ENCODE measurements around the gene TOMM34. TPM values are rescaled to one million over a fixed set of nuclear protein-coding genes. Genes with fewer than 3 reads are reported as not detected.

Gene TOMM34
- polyA plus RNA-seq, 1 donor from 2014 or later, result 10.0 TPM

GRCh38 chr20:44952731-44953130, 7.5 kb downstream of the TOMM34 start:
- H3F3A ChIP-seq (ENCODE audit: insufficient read depth, low read length, poor library complexity, severe bottlenecking), result no peaks in the 10 kb centered on the region
- H3K9me3 ChIP-seq (ENCODE audit: low read length), result no peaks in the 10 kb centered on the region
- H3K27me3 ChIP-seq (ENCODE audit: insufficient read depth, low read depth, low read length), result no peaks in the 10 kb centered on the region
- no peaks in the 10 kb centered on the region for H3K79me2 ChIP-seq (replicated peaks; ENCODE audit: insufficient read depth, low read length)
- H3K27ac ChIP-seq (ENCODE audit: low read length), result no peak overlapping the region
- peaks cover 12% of the 10 kb centered on the region for H3K36me3 ChIP-seq (ENCODE audit: insufficient read depth, low read length)
- no peak overlapping the region for H3K9ac ChIP-seq (ENCODE audit: low read length)
- no peaks in the 10 kb centered on the region for H4K20me1 ChIP-seq (ENCODE audit: insufficient read depth)
- H2AFZ ChIP-seq (ENCODE audit: low read depth, low read length), result no peak overlapping the region
- no peak for TF ChIP-seq EP300 (conservative IDR thresholded peaks at IDR 0.05; ENCODE audit: poor library complexity, severe bottlenecking)
- TF ChIP-seq CTCF (IDR thresholded peaks at IDR 0.05; ENCODE audit: poor library complexity, severe bottlenecking), result no peak
- TF ChIP-seq TAF1 (IDR thresholded peaks at IDR 0.05; ENCODE audit: low read depth), result no peak
- no peak for TF ChIP-seq SMC3 (conservative IDR thresholded peaks at IDR 0.05; ENCODE audit: poor library complexity)
- no peak for TF ChIP-seq EZH2 (IDR thresholded peaks at IDR 0.05; ENCODE audit: borderline replicate concordance, insufficient read depth, low read length, poor library complexity, severe bottlenecking)
- no peak for TF ChIP-seq MXI1 (conservative IDR thresholded peaks at IDR 0.05; ENCODE audit: poor library complexity, severe bottlenecking)
- TF ChIP-seq RAD21 (conservative IDR thresholded peaks at IDR 0.05), result no peak
- no peak for TF ChIP-seq REST (IDR thresholded peaks at IDR 0.05; ENCODE audit: borderline replicate concordance)
- TF ChIP-seq POLR2AphosphoS5 (IDR thresholded peaks at IDR 0.05), result no peak
- H3K9me2 ChIP-seq (ENCODE audit: insufficient read depth, low read length), result no peaks in the 10 kb centered on the region
- H3K4me3 ChIP-seq (ENCODE audit: low read length), result no peak overlapping the region
- H3K4me2 ChIP-seq (ENCODE audit: low read length), result no peak overlapping the region

- no peaks in the 10 kb centered on the region for H3K9me3 ChIP-seq (ENCODE audit: low read length)
- TF ChIP-seq REST (IDR thresholded peaks at IDR 0.05; ENCODE audit: borderline replicate concordance), result no peak
- TF ChIP-seq TAF1 (IDR thresholded peaks at IDR 0.05; ENCODE audit: low read depth), result no peak
- no peak for TF ChIP-seq POLR2AphosphoS5 (IDR thresholded peaks at IDR 0.05)
- TF ChIP-seq SMC3 (conservative IDR thresholded peaks at IDR 0.05; ENCODE audit: poor library complexity), result no peak
- TF ChIP-seq EZH2 (IDR thresholded peaks at IDR 0.05; ENCODE audit: borderline replicate concordance, insufficient read depth, low read length, poor library complexity, severe bottlenecking), result no peak
- no peak for TF ChIP-seq MXI1 (conservative IDR thresholded peaks at IDR 0.05; ENCODE audit: poor library complexity, severe bottlenecking)
- no peak for TF ChIP-seq CTCF (IDR thresholded peaks at IDR 0.05; ENCODE audit: poor library complexity, severe bottlenecking)
- no peak for TF ChIP-seq EP300 (conservative IDR thresholded peaks at IDR 0.05; ENCODE audit: poor library complexity, severe bottlenecking)
- no peak for TF ChIP-seq RAD21 (conservative IDR thresholded peaks at IDR 0.05)
- no peaks in the 10 kb centered on the region for H3K9me2 ChIP-seq (ENCODE audit: insufficient read depth, low read length)
- H3K27ac ChIP-seq (ENCODE audit: low read length), result no peak overlapping the region
- H4K20me1 ChIP-seq (ENCODE audit: insufficient read depth), result no peaks in the 10 kb centered on the region
- no peak overlapping the region for H3K4me3 ChIP-seq (ENCODE audit: low read length)
- H3K79me2 ChIP-seq (replicated peaks; ENCODE audit: insufficient read depth, low read length), result no peaks in the 10 kb centered on the region
- no peak overlapping the region for H2AFZ ChIP-seq (ENCODE audit: low read depth, low read length)
- no peak overlapping the region for H3K4me2 ChIP-seq (ENCODE audit: low read length)
- H3F3A ChIP-seq (ENCODE audit: insufficient read depth, low read length, poor library complexity, severe bottlenecking), result no peaks in the 10 kb centered on the region
- no peaks in the 10 kb centered on the region for H3K27me3 ChIP-seq (ENCODE audit: insufficient read depth, low read depth, low read length)
- H3K36me3 ChIP-seq (ENCODE audit: insufficient read depth, low read length), result peaks cover 12% of the 10 kb centered on the region
- no peak overlapping the region for H3K9ac ChIP-seq (ENCODE audit: low read length)
Observed at GRCh38 chr20:44950368-44950767, 9.8 kb downstream of the TOMM34 start.
